Measurements from ENCODE around the gene UPP1. TPM values are rescaled to one million over a fixed set of nuclear protein-coding genes. Genes with fewer than 3 reads are reported as not detected.

Gene UPP1
- total and polyA plus RNA-seq, 10 of the 15 experiments (the other 5 are each of a cell fraction or from before 2014, with no cell fraction given), result 0.93 to 7.9 (median 3.8) TPM

GRCh38 chr7:48084727-48085432 lies 4.2 kb upstream of the UPP1 start (continued):
- TF ChIP-seq BCLAF1 (IDR thresholded peaks at IDR 0.05) (no peak), SREBF1 (IDR thresholded peaks at IDR 0.05; ENCODE audit: low read length) (no peak), BACH1 (IDR thresholded peaks at IDR 0.05; ENCODE audit: borderline replicate concordance) (peak; percentile 99; the same call in 1 of the 2 replicates), SMARCA5 (IDR thresholded peaks at IDR 0.05) (no peak), BHLHE40 (IDR thresholded peaks at IDR 0.05; ENCODE audit: borderline replicate concordance in 1 of 2, low read depth in 2 of 2, low read length in 1 of 2) (peak; percentile 91 to 93), RFX5 (IDR thresholded peaks at IDR 0.05; ENCODE audit: low read depth, low read length) (no peak), CEBPB (IDR thresholded peaks at IDR 0.05; ENCODE audit: borderline replicate concordance in 1 of 2, low read depth in 2 of 2, low read length in 2 of 2) (peak in 1 of 2 experiments; percentile 48; a peak in 1 of 4 replicates), E2F4 (IDR thresholded peaks at IDR 0.05; ENCODE audit: low read depth, low read length) (peak; percentile 95), NRF1 (conservative IDR thresholded peaks at IDR 0.05; ENCODE audit: low read depth, low read length) (no peak), SIX5 (IDR thresholded peaks at IDR 0.05; ENCODE audit: low read depth, low read length, severe bottlenecking) (no peak), HSF1 (IDR thresholded peaks at IDR 0.05; ENCODE audit: low read depth, low read length) (no peak), ZSCAN29 (IDR thresholded peaks at IDR 0.05) (no peak), GATAD2B (conservative IDR thresholded peaks at IDR 0.05; ENCODE audit: low read depth) (peak; percentile 85), KDM1A (IDR thresholded peaks at IDR 0.05; ENCODE audit: borderline replicate concordance) (no peak), JUNB (IDR thresholded peaks at IDR 0.05) (peak; percentile 95), MEF2B (IDR thresholded peaks at IDR 0.05; ENCODE audit: partially characterized antibody, poor library complexity, severe bottlenecking) (peak; percentile 100), HDAC2 (IDR thresholded peaks at IDR 0.05) (no peak), ZZZ3 (IDR thresholded peaks at IDR 0.05; ENCODE audit: control insufficient read depth, insufficient read length, low read depth) (no peak), NR2C2 (IDR thresholded peaks at IDR 0.05; ENCODE audit: borderline replicate concordance, control insufficient read depth, insufficient read length, low read depth) (no peak), ATF7 (IDR thresholded peaks at IDR 0.05; ENCODE audit: low read depth) (peak; percentile 96), USF1 (IDR thresholded peaks at IDR 0.05; ENCODE audit: borderline replicate concordance, extremely low read length, insufficient read depth, low read depth, low read length) (no peak), ZNF24 (IDR thresholded peaks at IDR 0.05) (peak; percentile 71), TBL1XR1 (IDR thresholded peaks at IDR 0.05; ENCODE audit: low read depth, low read length) (peak; percentile 98)
